Erythroblast (primary cell): Measurements from ENCODE around the gene EFHC1.

Experiments
- DNase-seq, 2 experiments: peaks; one replicate each; lab custom pipeline; 2025; lab: John Stamatoyannopoulos, UW
- GATA1 ChIP-seq: IDR thresholded peaks from 2 replicates; pipeline ENCODE4 v1.6.1; 2011; ENCODE audit warnings: low read depth, mild to moderate bottlenecking, control low read depth, low read length, moderate library complexity
- POLR2A ChIP-seq: IDR thresholded peaks from 2 replicates; pipeline ENCODE4 v1.6.1; 2011; ENCODE audit warnings: mild to moderate bottlenecking, low read length

The EFHC1 gene

GRCh38 chr6:52553158-52553557 is 133.0 kb downstream of the EFHC1 start:
- TF ChIP-seq GATA1 (no peak), POLR2A (no peak)
- DNase-seq: no peak

DNA sequence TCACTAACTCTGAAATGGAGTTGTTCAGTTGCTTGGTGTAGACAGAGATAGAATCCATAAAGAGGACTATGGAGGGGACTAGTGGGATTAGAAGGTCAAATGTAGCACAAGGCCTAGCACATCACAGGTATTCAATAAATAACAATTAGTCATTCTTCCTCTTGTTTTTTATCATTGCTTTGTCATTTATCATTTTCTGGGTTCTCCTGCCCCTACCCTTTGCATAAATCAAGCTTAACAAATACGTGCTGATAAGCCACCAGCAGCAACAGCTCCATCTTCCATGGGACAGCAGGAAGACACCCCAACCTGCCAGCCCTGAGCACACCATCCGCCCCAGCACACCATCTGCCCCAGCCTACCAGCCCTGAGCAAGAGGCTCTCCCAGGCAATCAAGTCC is 133.6 kb downstream of the EFHC1 start:
- no peak for DNase-seq
- no peak for TF ChIP-seq POLR2A
- TF ChIP-seq GATA1: no peak

- no peak for DNase-seq
- TF ChIP-seq POLR2A (no peak), GATA1 (no peak)
These were observed 134.6 kb downstream of the EFHC1 start for GRCh38 chr6:52554684-52555280.

GRCh38 chr6:52555518-52556233 is 135.5 kb downstream of the EFHC1 start:
- TF ChIP-seq POLR2A (no peak), GATA1 (no peak)
- DNase-seq: no peak

DNA sequence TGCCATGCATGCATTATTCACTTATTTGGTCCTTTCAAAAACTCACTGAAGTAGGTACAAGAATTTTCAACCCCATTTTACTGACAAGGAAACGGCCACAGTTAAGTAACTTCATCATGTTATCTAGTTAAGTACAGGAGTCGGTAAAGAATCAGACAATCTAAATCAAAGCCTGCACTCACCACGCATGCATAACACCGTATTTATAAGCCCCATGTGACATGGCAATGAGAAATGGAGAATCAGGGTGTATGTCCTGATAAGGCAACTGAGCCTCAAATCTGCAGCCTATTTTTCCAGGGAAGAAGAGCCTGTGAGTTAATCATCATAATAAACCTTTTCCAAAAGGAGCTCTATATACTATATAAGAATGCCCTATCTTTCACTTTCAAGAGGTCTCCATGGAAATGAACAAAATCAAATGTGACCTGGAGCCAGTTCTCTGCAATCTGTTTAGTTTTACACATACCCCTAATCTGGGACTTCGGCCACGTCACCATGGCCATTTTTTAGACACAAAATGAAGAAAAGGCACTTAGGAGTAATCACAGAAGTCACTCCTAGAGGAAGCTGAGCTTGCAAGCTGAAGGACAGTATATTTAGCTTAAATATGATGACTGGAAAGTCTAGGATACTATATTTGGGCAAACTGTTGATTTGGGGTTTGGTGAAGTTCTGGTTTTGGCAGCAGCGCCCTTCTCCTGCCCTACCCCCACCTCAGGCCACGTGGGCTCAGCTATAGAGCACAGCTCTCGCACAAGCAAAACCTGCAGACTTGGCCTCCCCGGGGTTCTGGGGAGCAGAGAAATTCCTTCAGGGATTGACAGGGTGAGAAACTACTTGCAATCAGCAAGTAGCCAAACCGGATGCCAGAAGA is 137.5 kb downstream of the EFHC1 start:
- DNase-seq: peak in 1 of 2 experiments; percentile 26
- no peak for TF ChIP-seq GATA1
- TF ChIP-seq POLR2A: no peak

GRCh38 chr6:52558266-52559000 is 138.3 kb downstream of the EFHC1 start:
- no peak for TF ChIP-seq POLR2A
- TF ChIP-seq GATA1: no peak
- DNase-seq: no peak

GRCh38 chr6:52560462-52560861 is 140.3 kb downstream of the EFHC1 start:
- no peak for DNase-seq
- TF ChIP-seq GATA1: no peak
- TF ChIP-seq POLR2A: no peak

GRCh38 chr6:52562911-52563310 is 142.8 kb downstream of the EFHC1 start:
- TF ChIP-seq POLR2A (no peak), GATA1 (no peak)
- peak in 1 of 2 experiments; percentile 8 for DNase-seq

- TF ChIP-seq GATA1 (no peak), POLR2A (no peak)
- no peak for DNase-seq
These were observed 144.7 kb downstream of the EFHC1 start for GRCh38 chr6:52564856-52565255.

DNA sequence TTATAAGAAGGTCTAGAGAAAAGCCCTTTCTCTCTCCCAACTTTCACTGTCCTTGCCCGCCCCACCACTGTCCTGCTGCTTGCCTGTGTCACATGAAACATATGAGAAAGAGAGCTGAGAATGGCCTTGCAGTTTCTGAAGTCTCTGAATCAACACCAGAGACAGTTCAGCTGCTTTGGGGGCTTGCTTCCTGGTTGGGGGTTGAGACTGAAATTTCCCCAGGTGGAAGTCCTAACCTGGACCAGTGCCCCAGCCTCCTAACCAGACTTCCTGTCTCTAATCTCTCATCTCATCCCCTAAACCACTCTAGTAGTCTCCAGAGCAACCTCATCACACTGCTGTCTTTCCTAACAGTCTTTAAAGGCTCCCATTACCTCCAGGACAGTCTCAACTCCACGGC is 146.1 kb downstream of the EFHC1 start:
- TF ChIP-seq POLR2A: no peak
- no peak for TF ChIP-seq GATA1
- DNase-seq: no peak

GRCh38 chr6:52566853-52567279 is 146.7 kb downstream of the EFHC1 start:
- no peak for DNase-seq
- TF ChIP-seq GATA1: no peak
- no peak for TF ChIP-seq POLR2A

GRCh38 chr6:52568320-52568719 is 148.2 kb downstream of the EFHC1 start:
- DNase-seq: no peak
- no peak for TF ChIP-seq GATA1
- no peak for TF ChIP-seq POLR2A

DNA sequence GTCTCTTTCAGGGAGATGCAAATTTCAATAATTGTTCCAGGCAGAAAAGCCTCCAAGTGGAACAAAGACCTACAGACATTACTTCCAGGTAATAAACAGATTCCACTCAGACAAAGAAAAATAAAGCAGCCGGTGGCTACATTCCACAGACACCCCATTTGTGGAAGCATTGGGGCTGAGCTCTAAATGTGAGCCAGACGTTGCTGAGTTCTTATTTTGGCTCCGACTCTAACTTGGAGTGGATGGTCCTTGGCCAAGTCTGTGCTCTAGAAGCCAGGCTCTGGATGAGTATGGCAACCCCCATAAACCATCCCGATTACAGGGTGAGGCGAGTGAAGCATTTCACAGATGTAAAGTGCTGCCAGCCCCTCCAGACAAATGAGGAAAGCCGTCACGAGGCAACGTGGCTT is 150.2 kb downstream of the EFHC1 start:
- no peak for DNase-seq
- no peak for TF ChIP-seq GATA1
- TF ChIP-seq POLR2A: no peak

DNA sequence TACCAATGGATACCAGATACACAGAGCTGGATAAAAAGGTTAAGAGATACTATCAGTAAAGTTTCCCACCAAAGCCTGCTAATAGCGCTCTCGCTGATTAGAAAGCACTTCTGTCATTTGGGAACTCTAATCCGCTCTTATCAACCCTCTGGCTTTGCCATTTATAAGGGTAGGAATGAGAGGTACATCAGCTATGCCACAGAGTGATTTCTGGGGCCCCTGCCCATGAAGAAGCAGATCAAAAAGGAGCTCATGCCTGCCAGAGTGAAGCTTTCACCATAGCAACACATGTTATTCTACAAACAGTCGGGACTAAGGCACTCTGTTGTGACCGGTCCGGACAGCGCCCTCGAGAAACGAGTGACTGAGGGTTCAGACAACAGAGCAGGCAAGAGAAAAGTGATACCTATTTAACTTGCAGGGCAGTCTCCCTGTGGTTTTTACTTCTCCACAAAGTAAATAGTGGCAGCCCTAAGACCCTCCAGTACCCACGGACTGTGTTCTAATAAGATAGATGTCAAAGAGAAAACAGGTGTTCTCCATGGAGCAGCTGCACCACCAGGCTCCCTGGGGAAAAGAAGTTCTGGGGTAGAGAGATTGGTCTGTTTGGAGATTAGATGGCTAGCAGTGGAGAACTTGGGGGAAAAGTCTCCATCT is 151.1 kb downstream of the EFHC1 start:
- TF ChIP-seq POLR2A (no peak), GATA1 (no peak)
- DNase-seq: peak in 1 of 2 experiments; percentile 27
